K562 (cell line): ENCODE data around the gene NACC1. TPM values are rescaled to one million over a fixed set of nuclear protein-coding genes. Genes with fewer than 3 reads are reported as not detected.

Experiments used
- ATAC-seq: fragments of 200-7000 bp; cut with Tn5 transposase; 3 replicates; pipeline ENCODE4 v1.9.1; 2020; ENCODE audit warnings: moderate library complexity
- BruUV-seq: library from RNA; stranded (reverse); fragments of 400-500 nt; replicated peaks from 2 replicates; lab custom pipeline; 2021; lab: Mats Ljungman, UMichigan
- CTCF ChIA-PET: fragments of 300-600 bp; formaldehyde crosslinking; extraction: SDS; loops from one replicate; lab custom pipeline; 2021; ENCODE audit warnings: low intra/inter-chr PET ratio; lab: Yijun Ruan, JAX
- POLR2A ChIA-PET: fragments of 300-600, 350-650 bp; sonication (Branson Sonifier 250); formaldehyde crosslinking; extraction: SDS; loops from one replicate; lab custom pipeline; 2021; ENCODE audit warnings: antibody characterized with exemption, inconsistent platforms; lab: Yijun Ruan, JAX
- DNase-seq, 4 experiments: peaks; one replicate each; pipeline versions ENCODE4 v3.0.0 to v3.0.0-alpha.2; 2011 to 2018; ENCODE audit warnings: low spot score in 3 of 4, mixed read lengths in 3 of 4; ENCODE audit errors: extremely low read depth in 1 of 4
- FAIRE-seq: peaks from 2 replicates; lab custom pipeline; 2011; peaks lifted over from hg19 to GRCh38; lab: Jason Lieb, UNC
- H2AFZ ChIP-seq: 2 replicates; pipeline ENCODE4 v1.6.0; 2011; ENCODE audit warnings: low read depth, low read length, control low read depth, inconsistent platforms
- H3K27ac ChIP-seq: fragments of 200-600 bp; 3 replicates; pipeline ENCODE4 v1.8.0; 2011; ENCODE audit warnings: low read depth, mild to moderate bottlenecking, control low read depth, inconsistent platforms, low read length, moderate library complexity, mixed read lengths; ENCODE audit errors: extremely low read depth
- H3K27me3 ChIP-seq, 2 experiments: fragments of 300-600 bp in 1 of 2; 2 replicates in 1 of 2; 3 replicates in 1 of 2; pipeline versions ENCODE4 v1.6.0 to v1.8.0; 2011; ENCODE audit warnings: inconsistent platforms in 2 of 2, low read length in 2 of 2, mild to moderate bottlenecking in 1 of 2, mixed read lengths in 1 of 2, moderate library complexity in 1 of 2; ENCODE audit not compliant: control insufficient read depth in 2 of 2, insufficient read depth in 2 of 2
- H3K36me3 ChIP-seq: fragments of 300-600 bp; 3 replicates; pipeline ENCODE4 v1.8.0; 2011; ENCODE audit warnings: mild to moderate bottlenecking, low read length, inconsistent platforms; ENCODE audit not compliant: control insufficient read depth, insufficient read depth
- H3K4me1 ChIP-seq, 2 experiments: fragments of 200-600 bp in 1 of 2; replicated peaks in 1 of 2; 2 replicates in 1 of 2; 3 replicates in 1 of 2; pipeline versions ENCODE4 v1.5.1 to v1.8.0; 2011; ENCODE audit warnings: inconsistent platforms in 2 of 2, low read length in 2 of 2, mild to moderate bottlenecking in 1 of 2, mixed read lengths in 1 of 2, moderate library complexity in 1 of 2; ENCODE audit not compliant: control insufficient read depth in 2 of 2, insufficient read depth in 2 of 2
- H3K4me2 ChIP-seq: 2 replicates; pipeline ENCODE4 v1.6.1; 2011; ENCODE audit warnings: low read length, control low read depth, inconsistent platforms, mixed read lengths; ENCODE audit not compliant: insufficient read depth
- H3K4me3 ChIP-seq: fragments of 200-600 bp; sonication (generic), shearing (Covaris generic); 2 replicates; pipeline ENCODE4 v1.5.1; 2016; ENCODE audit warnings: control low read depth, inconsistent platforms
- H3K79me2 ChIP-seq: fragments of 200-600 bp; 3 replicates; pipeline ENCODE4 v1.8.0; 2011; ENCODE audit warnings: low read length, inconsistent platforms; ENCODE audit not compliant: control insufficient read depth, insufficient read depth
- H3K9ac ChIP-seq, 2 experiments: 2 replicates each; pipeline versions ENCODE4 v1.6.0 to v1.6.1; 2011; ENCODE audit warnings: low read depth in 2 of 2, low read length in 2 of 2, control low read depth in 1 of 2, inconsistent platforms in 1 of 2, mild to moderate bottlenecking in 1 of 2, mixed read lengths in 1 of 2; ENCODE audit not compliant: insufficient read depth in 1 of 2
- H3K9me1 ChIP-seq: one replicate; pipeline ENCODE4 v1.6.0; 2011; ENCODE audit warnings: inconsistent platforms, mild to moderate bottlenecking, low read length, moderate library complexity; ENCODE audit not compliant: control insufficient read depth, insufficient read depth
- H3K9me3 ChIP-seq: replicated peaks from 2 replicates; pipeline ENCODE4 v1.5.1; 2011; ENCODE audit warnings: low read depth, low read length, inconsistent platforms; ENCODE audit not compliant: control insufficient read depth, insufficient read depth
- H4K20me1 ChIP-seq: replicated peaks from 2 replicates; pipeline ENCODE4 v1.6.1; 2011; ENCODE audit warnings: low read length, inconsistent platforms, mixed read lengths; ENCODE audit not compliant: control insufficient read depth, insufficient read depth
- ADNP ChIP-seq: fragments of 200-800 bp; sonication (Bioruptor generic); IDR thresholded peaks from 2 replicates; pipeline ENCODE4 v1.6.1; 2016; ENCODE audit warnings: missing genetic modification characterization, missing compliant biosample characterization
- EP400 ChIP-seq: fragments of 450-650 bp; IDR thresholded peaks from 2 replicates; pipeline ENCODE4 v1.6.1; 2017; ENCODE audit warnings: antibody characterized with exemption, mild to moderate bottlenecking, moderate library complexity
- HCFC1 ChIP-seq: IDR thresholded peaks from 2 replicates; pipeline ENCODE4 v1.6.1; 2012; ENCODE audit warnings: low read depth, low read length, improper control_type of control experiment
- HES1 ChIP-seq: fragments of 450-650 bp; IDR thresholded peaks from 2 replicates; pipeline ENCODE4 v1.6.1; 2016; ENCODE audit warnings: low read depth, mild to moderate bottlenecking, moderate library complexity
- KDM2B ChIP-seq: fragments of 250-450 bp; sonication (Bioruptor Pico); IDR thresholded peaks from 2 replicates; pipeline ENCODE4 v1.8.0; 2021; ENCODE audit warnings: mild to moderate bottlenecking, moderate library complexity
- NR0B1 ChIP-seq: fragments of 450-650 bp; IDR thresholded peaks from one replicate; pipeline ENCODE4 v1.6.1; 2018; ENCODE audit warnings: mild to moderate bottlenecking, moderate library complexity; ENCODE audit not compliant: partially characterized antibody
- NRF1 ChIP-seq, 2 experiments: fragments of 450-650 bp; IDR thresholded peaks in 1 of 2; conservative IDR thresholded peaks in 1 of 2; 2 replicates each; pipeline ENCODE4 v1.6.1; 2014; ENCODE audit warnings: mild to moderate bottlenecking in 2 of 2
- RAD21 ChIP-seq, 2 experiments: fragments of 250-450 bp in 1 of 2; fragments of 450-650 bp in 1 of 2; sonication (Bioruptor Pico) in 1 of 2; formaldehyde crosslinking in 1 of 2; IDR thresholded peaks in 1 of 2; conservative IDR thresholded peaks in 1 of 2; 2 replicates each; pipeline versions ENCODE4 v1.4.0 to v1.8.0; 2020 to 2022; ENCODE audit warnings: mild to moderate bottlenecking in 2 of 2, moderate library complexity in 1 of 2
- SIX5 ChIP-seq, 2 experiments: IDR thresholded peaks; 2 replicates each; pipeline ENCODE4 v1.6.1; 2011; ENCODE audit warnings: low read length in 2 of 2, borderline replicate concordance in 1 of 2, low read depth in 1 of 2, mild to moderate bottlenecking in 1 of 2, moderate library complexity in 1 of 2; ENCODE audit not compliant: insufficient read depth in 1 of 2
- ZNF395 ChIP-seq: fragments of 200-800 bp; sonication (Bioruptor generic); IDR thresholded peaks from 2 replicates; pipeline ENCODE4 v1.6.1; 2017; ENCODE audit warnings: missing genetic modification characterization, missing compliant biosample characterization
- ZNF398 ChIP-seq: fragments of 250-450 bp; sonication (Bioruptor Pico); IDR thresholded peaks from 2 replicates; pipeline ENCODE4 v1.8.0; 2021; ENCODE audit warnings: moderate library complexity, mild to moderate bottlenecking, inconsistent platforms
- ZNF778 ChIP-seq: fragments of 450-650 bp; formaldehyde crosslinking; IDR thresholded peaks from 2 replicates; pipeline ENCODE4 v1.4.0; 2020; ENCODE audit warnings: mild to moderate bottlenecking, moderate library complexity
- ZZZ3 ChIP-seq: fragments of 450-650 bp; IDR thresholded peaks from 2 replicates; pipeline ENCODE4 v1.6.1; 2016; ENCODE audit warnings: antibody characterized with exemption, mild to moderate bottlenecking, moderate library complexity
- WGBS: fragments of 100-300 bp; shearing (Covaris generic); methylation state at CpG from one replicate; pipeline ENCODE4 v1.1.6; 2016; ENCODE audit warnings: low coverage, mixed read lengths; ENCODE audit not compliant: insufficient coverage; ENCODE audit errors: missing lambda C conversion rate; 5-methylcytosine and 5-hydroxymethylcytosine counted together
- in situ Hi-C: fragments of 300-500 bp; cut with MboI; formaldehyde crosslinking; loops from 4 replicates; pipeline ENCODE4 v1.15.0; 2018; ENCODE audit warnings: inconsistent platforms, mixed read lengths
- intact Hi-C: fragments of 100-400 bp; cut with micrococcal nuclease; formaldehyde crosslinking; loops from 2 replicates; pipeline ENCODE4 v1.14.2; 2022
- polyA plus RNA-seq, 8 experiments: library from polyadenylated mRNA; depleted of rRNA in 4 of 8; stranded (reverse) in 5 of 8; unstranded in 3 of 8; fragments of >200 nt; fragmentation: Nextera tagmentation in 2 of 8; fragmentation: Illumina TruSeq in 1 of 8; extraction: Ambion mirVana in 2 of 8; extraction: Trizol in 1 of 8; gene quantifications; 2 replicates each; pipeline versions ENCODE4 v1.2.1 to v1.2.3, GENCODE V29; 2011 to 2014; ENCODE audit warnings: inconsistent platforms in 1 of 8, missing spikeins in 1 of 8
- total RNA-seq, 7 experiments: library from RNA; depleted of rRNA in 6 of 7; stranded (reverse); fragments of >200 nt in 6 of 7; fragmentation: Illumina TruSeq in 2 of 7; extraction: Trizol in 2 of 7; gene quantifications; 2 replicates each; pipeline versions ENCODE4 v1.2.1 to v1.2.3, GENCODE V29; 2011 to 2021; ENCODE audit warnings: low replicate concordance in 1 of 7

NACC1 gene
- total and polyA plus RNA-seq, 9 of the 15 experiments (the other 6 are each of a cell fraction or from before 2014, with no cell fraction given), result 0.04 to 96.6 (median 25.8) TPM

GRCh38 chr19:13116282-13117175, 1.5 kb upstream of the NACC1 start, which contains the start of gene TRMT1:
TSS of gene TRMT1 (minus strand) at chr19:13116740. CDS start at chr19:13116399, 341 bp downstream.
- Histone ChIP-seq H3K4me1 (peaks cover 19 to 42% of the 10 kb centered on the region in 2 experiments; a peak in 4 of 5 replicates), H2AFZ (peak within 1 kb of the TSS; percentile 64), H3K4me3 (peak within 1 kb of the TSS; percentile 90), H3K9me3 (no peaks in the 10 kb centered on the region), H3K27ac (peak within 1 kb of the TSS; percentile 77), H4K20me1 (peaks cover 24% of the 10 kb centered on the region), H3K79me2 (peaks cover 67% of the 10 kb centered on the region), H3K9me1 (peaks cover 12% of the 10 kb centered on the region), H3K4me2 (peak within 1 kb of the TSS; percentile 96), H3K9ac (peak within 1 kb of the TSS; percentile 87 to 97), H3K27me3 (no peaks in the 10 kb centered on the region), H3K36me3 (peaks cover 60% of the 10 kb centered on the region)
- DNase-seq, result peak; percentile 79 to 96 (median 88)
- peak; percentile 74 for ATAC-seq
- POLR2A ChIA-PET, result interaction anchor here (0.7 to 4.9 kb wide), 4 partner anchors 10 to 47 kb away, joined by 3 to 31 read pairs (median 4); no protein-coding TSS in a partner anchor
- CTCF ChIA-PET, result interaction anchor here (0.7 to 1.2 kb wide), 2 partner anchors 13 to 162 kb away, joined by 3 read pairs; no protein-coding TSS in a partner anchor
- peak; percentile 97 for FAIRE-seq
- in situ Hi-C loops, result no loop called here
- BruUV-seq, result TSS peak; percentile 82
- under 1% methylated on average over 50 of the region's 51 CpGs for WGBS
- intact Hi-C loops, result loop anchor here (2.0 kb wide), 1 partner anchor 14 kb away; the partner anchor contains the start of gene LYL1
- TF ChIP-seq ZNF395 (CRISPR knock-in tag) (no peak), ZNF398 (no peak), NRF1 (conservative IDR thresholded peaks at IDR 0.05 in 1 of 2, IDR thresholded peaks at IDR 0.05 in 1 of 2) (no peak), HCFC1 (peak; percentile 86), ADNP (tag) (peak; percentile 97), RAD21 (CRISPR knock-in tag; conservative IDR thresholded peaks at IDR 0.05 in 1 of 2, IDR thresholded peaks at IDR 0.05 in 1 of 2) (no peak), KDM2B (no peak), EP400 (peak; percentile 93), ZNF778 (CRISPR knock-in tag) (no peak), NR0B1 (no peak), SIX5 (IDR thresholded peaks at IDR 0.05; ENCODE audit: borderline replicate concordance in 1 of 2, insufficient read depth in 1 of 2, low read depth in 1 of 2, low read length in 2 of 2) (peak; percentile 9 to 31; a peak in 1 of 4 replicates), ZZZ3 (no peak), HES1 (no peak)
